GM21423 (cell line): ENCODE measurements around the gene HARBI1.

Source experiments
- ATAC-seq: cut with Tn5 transposase; IDR thresholded peaks from one replicate; pipeline ENCODE4 v1.9.1; 2021; ENCODE audit warnings: mild to moderate bottlenecking, moderate library complexity; ENCODE audit not compliant: unreplicated experiment

HARBI1 gene, protein sequence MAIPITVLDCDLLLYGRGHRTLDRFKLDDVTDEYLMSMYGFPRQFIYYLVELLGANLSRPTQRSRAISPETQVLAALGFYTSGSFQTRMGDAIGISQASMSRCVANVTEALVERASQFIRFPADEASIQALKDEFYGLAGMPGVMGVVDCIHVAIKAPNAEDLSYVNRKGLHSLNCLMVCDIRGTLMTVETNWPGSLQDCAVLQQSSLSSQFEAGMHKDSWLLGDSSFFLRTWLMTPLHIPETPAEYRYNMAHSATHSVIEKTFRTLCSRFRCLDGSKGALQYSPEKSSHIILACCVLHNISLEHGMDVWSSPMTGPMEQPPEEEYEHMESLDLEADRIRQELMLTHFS

DNA sequence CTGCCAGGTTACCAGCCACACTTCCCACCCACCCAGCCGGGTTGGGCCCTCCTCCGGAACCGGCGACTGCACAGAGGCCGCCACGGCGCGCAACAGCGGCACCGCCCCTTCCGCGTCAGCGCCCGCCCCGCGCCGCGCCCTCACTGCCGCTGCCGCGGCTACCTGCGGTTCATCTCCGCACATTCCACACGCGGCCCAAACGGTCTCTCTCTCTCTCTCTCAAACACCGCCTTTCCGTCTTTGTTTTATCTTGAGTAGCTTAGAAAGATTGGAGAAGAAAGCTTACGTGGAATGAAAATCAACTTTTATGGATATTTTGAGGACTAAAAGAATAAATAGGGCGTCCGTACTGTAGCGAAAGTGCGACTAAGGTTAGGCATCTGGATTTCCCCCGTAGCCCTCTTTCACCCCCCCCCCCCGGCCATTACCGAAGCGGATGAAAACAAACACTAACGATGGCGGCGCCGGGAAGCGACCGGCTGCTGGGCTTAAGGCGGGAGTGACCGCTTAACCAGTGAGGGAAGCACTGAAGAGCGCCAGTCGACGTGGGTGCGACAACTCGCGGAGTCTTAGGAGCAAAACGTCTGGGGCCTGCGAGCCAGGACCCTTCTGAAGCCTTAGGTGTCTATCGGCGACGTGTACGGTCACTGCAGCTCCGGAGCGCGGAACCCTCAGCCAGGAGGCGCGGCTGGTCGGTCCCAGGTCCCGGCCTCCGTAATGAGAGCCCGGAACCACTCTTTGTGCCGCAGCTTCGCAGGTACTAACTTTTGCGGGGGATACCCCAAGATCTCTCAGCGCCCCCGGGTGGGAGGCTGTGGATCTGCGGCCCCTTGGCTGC, at the start of gene HARBI1, which contains the start of gene ATG13:
TSS of gene HARBI1 (minus strand) at position 94 of the 838 bp plus-strand sequence. CDS start 990 bp downstream, outside the sequence.
TSS of gene ATG13 (plus strand) at position 420 of the 838 bp plus-strand sequence. CDS start 26,739 bp downstream, outside the sequence.
- peak; percentile 97 for ATAC-seq

DNA sequence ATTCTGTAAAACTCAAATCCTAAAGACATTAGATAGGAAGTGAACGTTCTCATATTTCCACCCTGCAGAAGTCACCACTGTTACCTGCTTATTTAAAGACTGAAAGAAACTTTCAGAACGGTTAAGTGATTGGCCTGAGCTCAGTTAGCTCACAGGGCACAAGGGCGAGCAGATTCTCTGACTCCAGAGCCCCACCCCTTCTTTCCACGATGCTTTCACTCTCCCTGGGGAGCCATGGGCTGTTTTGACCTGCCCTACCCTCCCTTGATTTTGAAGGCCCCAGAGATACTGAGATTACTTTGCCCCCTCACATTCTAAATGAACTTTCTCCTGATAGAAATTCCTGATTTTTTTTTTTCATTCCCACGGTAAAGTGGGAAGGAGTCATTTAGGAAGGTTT, 49.5 kb upstream of the HARBI1 start:
- ATAC-seq: no peak

DNA sequence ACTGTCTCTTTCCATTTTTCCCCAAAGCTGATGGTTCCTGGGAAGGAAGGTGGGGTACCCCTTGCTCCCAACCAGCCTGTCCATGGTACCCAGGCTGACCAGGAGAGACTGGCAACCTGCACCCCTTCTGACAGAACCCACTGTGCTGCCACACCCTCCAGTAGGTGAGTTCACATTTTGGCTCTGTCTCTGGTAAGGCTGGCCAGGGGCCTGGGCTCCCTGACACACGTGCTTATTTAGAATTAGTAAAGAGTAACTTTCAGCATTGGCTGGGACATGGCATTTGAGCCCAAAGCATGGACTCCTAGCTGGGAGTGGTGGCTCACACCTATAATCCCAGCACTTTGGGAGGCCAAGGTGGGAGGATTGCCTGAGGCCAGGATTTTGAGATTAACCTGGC, 48.3 kb upstream of the HARBI1 start:
- no peak for ATAC-seq

DNA sequence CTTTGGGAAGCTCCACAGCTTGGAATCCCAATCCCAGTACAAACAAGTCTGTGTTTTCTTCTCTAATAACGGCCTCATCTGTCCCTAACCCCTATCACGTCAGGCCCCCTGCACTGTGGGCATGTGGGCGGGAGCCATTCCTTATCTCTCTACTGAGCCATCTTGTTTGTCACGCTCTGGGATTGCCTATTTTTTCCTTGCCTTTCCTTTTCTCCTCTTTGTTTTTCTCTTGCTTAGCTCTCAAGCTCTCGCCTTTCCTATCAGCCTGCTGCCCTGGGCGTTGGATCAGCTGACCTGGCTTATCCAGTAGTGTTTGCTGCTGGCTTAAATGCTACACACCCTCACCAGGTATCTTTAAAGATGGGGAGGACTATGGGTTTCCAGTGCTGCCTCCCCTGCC, 47.6 kb upstream of the HARBI1 start:
- ATAC-seq: no peak

DNA sequence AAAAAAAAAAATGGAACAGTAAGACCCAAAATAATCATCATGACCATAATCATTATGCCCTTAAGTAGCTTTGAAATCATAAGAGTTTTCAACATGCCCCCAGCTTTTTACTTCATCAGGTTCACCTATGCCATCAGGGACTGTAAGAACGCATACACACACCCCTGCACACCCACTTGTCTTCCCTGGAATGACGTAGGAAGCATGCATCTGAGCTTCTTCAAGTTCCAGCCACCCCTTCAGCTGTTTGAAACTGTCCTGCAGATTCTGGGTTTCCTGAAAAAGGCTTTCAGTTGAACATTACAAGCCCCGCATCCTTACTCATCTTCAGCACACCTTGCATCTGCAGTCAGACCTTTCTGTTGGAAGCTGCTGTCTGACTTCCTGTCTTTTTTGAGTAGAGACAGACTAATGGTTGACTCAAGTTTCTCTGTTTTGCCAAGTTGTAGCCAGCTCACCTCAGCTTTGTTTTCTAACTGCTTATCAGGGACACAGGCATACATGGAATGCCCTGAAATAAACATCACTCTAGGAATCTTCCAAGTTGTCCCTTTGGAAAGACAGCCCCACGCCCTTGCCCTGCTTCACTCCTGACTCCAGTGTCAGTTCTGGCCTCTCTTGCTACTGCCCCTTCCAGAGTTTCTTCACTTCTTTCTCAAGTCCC, 46.4 kb upstream of the HARBI1 start:
- ATAC-seq: no peak

DNA sequence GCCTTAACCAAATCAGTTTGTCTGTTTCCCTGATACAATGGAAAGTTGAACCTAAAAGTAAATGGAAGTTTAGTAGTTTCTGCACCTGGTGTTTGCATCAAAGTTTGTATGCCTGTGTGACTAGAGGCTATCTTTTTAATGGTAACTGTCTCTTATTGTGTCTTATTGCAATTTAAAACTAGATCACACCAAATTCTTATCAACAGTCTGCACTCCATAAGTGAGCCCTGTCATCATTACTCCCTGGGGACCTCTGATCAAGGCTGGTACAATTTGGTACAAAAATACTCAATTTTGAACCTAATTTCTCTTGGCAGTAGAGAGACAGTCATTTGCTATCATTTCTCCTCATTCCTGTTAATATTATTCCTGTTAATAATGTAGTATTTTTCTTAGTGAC, 45.3 kb upstream of the HARBI1 start:
- no peak for ATAC-seq

DNA sequence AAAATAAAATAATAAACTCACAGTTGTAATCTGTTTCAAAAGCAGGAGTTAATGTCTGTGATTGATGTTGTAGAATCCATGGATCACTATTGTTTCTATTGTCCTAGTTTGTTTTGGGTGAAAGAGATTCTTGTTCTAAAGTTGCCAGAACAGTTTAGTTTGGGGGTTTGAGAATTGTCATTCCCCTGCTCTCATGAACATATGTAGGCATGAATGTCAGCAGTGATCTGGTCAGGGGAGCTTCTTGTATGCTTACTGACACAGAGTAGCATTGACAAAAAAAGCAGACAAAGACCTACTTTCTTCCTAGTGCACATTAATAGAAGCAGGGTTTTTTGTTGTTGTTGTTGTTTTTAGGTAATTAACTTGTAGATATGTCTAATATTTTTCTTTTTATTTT, 44.8 kb upstream of the HARBI1 start:
- ATAC-seq: no peak

DNA sequence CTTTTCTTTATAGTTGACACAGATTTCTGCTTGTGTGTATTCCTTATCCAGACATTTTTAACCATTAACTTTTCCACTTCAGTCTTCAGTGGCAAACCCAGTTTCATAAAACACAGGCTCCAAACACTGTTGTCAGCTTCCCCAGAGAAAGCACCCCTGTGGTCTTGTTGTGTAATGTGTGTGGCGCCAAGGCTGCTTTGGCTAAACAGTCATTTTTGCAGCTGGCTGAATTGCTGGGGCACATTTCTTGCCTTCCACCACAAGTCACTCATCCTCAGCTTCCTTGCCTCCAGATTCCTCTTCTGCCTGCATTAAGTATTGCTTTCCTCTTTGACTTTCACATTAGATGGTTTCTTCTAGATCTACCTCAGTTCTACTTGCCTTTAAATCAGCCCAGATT, 42.9 kb upstream of the HARBI1 start:
- ATAC-seq: no peak

DNA sequence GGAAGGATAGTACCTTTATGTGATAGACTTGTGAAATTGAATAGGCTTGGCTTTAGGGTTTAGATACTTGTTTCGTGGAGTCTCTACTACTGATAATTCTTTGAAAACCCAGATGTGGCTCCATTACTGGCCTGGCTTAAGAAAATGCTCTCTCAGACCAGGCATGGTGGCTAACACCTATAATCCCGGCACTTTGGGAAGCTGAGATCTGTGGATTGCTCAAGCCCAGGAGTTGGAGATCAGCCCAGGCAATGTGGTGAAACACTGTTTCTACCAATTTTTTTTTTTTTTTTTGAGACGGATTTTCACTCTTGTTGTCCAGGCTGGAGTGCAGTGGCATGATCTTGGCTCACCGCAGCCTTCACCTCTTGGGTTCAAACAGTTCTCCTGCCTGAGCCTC, 41.2 kb upstream of the HARBI1 start:
- no peak for ATAC-seq

DNA sequence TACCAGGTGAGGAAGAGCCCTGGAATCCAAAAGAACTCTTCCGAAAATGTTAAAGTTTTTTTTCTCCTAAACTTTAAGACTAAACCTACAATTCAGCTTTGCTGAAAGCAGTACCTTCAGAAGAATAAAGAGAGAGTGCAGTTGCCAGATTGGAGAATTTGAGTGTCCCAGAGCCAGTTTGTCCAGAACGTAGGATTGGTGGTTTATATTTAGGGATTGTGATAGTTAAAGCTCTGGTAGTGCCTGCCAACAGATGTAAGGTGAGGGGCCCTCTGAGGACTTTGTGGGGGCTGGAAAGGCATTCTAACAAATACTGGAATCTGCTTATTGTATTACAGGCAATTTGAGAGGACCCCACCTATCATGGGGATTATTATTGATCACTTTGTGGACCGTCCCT, 40.2 kb upstream of the HARBI1 start:
- no peak for ATAC-seq

DNA sequence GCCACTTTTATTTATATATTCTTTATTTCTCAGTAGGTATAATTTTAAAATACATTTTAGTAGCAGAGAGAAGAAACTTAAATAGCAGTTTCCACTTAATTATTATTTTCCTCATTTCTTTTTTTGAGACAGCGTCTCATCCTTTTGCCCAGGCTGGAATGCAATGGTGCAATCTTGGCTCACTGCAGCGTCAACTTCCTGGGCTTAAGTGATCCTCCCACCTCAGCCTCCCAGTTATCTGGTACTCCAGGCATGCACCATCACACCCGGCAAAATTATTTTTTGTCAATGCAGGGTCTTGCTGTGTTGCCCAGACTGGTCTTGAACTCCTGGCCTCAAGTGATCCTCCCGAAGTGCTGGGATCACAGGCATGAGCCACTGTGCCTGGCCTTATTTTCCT, 38.6 kb upstream of the HARBI1 start:
- no peak for ATAC-seq

DNA sequence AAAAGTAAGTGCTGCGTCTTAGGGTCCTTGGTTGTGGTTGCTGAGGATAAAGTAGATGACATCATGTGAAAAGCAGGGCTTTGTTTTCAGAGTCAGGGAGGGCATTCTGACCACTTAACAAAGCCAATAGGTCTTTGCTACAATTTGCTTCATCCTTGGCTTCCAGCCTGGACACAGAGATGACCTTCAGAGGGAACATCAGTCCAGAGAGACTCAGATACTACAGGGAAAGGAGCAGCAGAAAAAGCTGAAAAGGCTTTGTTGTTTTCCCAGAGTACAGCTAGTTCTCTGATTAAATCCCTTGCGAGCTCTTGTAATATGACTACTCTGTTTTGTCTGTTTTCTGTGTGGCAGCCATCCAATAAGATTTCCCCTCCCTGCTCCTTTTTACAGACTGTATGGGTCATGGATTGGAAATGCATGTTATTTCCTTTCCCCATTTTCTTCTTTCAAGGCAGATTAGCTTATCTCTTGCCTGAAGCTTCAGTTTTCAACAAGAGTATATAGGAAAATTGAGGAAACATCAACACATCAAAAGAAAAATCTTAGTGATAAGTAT, 32.2 kb upstream of the HARBI1 start:
- ATAC-seq: no peak

DNA sequence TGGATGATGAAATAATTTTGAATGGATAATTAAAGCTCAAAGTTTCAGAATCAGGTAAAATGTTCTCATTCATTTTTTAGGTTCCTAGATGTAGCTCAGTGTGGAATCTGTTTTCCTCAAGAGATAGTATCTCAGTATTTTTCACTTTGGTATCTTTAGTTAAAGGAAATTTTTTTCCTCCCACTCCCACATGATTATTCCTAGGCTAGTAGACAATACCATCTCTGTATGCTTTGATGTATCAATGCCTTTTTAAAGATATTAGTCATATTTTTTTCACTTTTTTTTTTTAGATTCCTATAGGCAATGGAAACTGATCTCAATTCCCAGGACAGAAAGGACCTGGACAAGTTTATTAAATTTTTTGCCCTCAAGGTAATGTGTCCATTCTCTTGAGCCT, 27.0 kb upstream of the HARBI1 start:
- ATAC-seq: no peak

DNA sequence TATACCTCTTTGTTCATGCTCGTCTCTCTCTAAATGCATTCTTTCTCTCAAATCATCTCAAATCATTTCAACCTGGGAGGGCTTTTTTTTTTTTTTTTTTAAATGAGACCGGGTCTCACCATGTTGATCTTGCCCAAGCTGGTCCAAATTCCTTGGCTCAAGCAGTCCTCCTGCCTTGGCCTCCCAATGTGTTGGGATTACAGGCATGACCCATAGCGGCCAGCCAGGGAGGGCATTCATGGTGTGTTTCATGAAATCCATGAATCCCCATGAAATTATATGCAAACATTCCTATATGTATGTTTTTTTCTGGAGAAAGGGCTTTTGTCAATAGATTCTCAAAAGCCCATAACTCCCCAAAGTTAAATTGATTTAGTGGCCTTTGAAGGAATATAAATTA, 26.5 kb upstream of the HARBI1 start:
- ATAC-seq: no peak

DNA sequence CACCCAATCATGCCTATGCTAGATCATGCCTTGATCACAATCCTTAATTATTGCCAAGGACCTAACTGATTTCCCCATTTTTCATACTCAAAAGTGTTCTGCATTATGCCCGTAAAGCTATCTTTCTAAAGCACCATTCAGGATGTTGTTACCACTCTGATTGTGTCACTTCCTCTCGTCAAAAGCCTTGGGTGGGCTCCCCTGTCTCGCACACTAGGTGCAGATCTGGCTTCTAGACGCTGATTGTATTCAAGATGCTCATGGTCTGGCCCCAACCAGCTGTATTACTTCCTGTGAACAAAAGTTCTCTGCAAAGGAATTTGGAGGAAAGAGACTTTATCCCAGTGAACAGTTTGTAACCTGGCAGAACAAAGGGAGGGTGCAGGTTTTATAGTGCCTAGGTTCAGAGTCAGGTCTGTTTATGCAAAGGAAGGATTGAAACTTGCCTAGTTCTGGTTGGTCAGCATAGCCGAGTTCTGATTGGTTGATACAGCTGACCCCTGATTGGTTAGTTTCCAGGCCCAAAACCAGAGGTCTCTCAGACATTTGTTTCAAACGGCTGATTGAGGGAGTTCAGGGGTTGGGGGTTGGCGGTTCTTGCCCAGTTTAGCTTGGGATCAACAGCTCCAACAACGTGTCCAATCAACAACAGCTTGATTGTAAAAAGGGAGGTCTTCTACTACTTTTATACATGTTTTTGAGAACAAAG, 25.8 kb upstream of the HARBI1 start:
- no peak for ATAC-seq

DNA sequence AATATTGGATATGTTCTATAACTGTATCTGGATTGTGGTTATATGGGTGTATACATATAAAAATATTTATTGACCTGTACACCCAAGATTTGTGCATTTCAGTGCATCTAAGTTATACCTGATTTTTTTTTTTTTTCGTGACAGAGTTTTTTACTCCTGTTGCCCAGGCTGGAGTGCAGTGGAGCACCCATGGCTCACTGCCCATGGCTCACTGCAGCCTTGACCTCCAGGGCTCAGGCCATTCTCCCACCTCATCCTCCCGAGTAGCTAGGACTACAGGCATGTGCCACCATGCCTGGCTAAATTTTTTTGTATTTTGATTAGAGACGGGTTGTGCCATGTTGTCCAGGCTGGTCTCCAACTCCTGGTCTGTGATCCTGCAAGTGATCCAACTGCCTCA, 24.6 kb upstream of the HARBI1 start:
- no peak for ATAC-seq

DNA sequence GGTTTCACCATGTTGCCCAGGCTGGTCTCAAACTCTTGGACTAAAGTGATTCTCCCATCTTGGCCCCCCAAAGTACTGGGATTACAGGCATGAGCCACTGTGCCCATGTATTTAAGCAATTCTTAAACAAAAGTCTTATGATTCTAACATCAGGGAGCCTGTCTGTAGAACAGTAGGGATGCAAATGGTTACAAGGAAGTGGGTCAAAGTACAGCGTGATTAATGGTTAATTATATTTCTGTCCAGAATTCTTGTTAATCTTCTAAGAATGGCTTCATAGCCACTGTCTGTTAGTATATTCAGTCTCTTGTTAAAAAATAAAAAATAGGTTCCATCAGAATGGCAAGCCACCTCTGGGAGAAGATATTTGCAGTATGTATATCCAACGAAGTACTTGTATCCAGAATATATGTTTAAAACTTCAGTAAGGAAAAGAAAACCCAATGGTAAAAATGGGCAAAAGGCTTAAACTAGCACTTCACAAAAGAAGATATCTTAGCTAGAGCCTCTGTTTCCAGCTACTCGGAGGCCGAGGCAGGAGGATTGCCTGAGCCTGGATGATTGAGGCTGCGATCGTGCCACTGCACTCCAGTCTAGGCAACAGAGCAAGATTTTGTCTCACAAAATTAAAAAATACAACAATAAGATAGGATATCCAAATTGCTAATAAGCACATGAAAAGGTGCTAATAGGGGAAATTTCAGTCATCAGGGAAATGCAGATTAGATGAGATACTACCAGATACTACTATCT, 23.2 kb upstream of the HARBI1 start:
- ATAC-seq: no peak

DNA sequence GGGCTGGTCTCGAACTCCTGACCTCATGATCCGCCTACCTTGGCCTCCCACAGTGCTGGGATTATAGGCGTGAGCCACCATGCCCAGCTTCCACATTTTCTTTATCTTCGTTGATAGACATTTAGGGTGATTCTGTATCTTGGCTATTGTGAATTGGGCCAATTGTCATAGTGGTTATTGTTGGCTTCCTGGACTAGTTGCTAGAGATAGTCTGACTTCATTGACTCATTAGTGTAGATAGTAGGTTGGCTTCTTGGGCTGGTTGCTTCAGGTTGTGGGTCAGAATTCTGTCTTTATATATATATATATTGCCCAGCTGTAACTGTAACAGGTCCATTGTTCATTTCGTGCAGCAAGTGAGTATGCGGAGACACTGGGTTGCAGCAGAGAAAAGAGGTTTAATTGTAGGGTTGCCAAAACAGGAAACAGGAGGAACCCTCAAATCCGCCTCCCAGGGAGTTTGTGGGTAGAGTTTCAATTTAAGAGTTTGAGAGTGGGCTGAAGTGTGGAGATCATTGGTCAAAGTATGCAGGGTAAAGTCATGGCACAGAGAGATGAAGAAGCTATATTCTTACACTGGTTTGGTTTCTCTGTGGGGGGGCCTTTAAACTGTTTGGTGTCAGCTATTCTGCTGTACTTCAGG, 22.3 kb upstream of the HARBI1 start:
- no peak for ATAC-seq

DNA sequence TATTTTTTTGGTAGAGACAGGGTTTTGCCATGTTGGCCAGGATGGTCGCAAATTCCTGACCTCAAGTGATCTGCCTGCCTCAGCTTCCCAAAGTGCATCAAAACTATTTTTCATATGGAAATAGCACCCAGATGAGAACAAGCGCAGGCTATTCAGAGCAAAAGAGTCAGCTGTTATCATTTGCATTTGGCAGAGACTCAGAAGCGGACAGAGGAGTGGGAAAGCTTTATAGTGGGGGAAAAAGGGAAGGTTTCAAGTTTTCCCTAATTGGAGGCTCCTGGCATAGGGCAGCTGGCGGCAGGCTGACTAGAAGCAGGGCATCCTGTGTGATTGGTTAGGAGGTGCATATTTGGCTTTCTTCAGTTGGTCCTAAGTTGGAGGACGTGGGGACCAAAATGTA, 20.5 kb upstream of the HARBI1 start:
- ATAC-seq: no peak
